ENCODE measurements around the gene FGF2.

DNA sequence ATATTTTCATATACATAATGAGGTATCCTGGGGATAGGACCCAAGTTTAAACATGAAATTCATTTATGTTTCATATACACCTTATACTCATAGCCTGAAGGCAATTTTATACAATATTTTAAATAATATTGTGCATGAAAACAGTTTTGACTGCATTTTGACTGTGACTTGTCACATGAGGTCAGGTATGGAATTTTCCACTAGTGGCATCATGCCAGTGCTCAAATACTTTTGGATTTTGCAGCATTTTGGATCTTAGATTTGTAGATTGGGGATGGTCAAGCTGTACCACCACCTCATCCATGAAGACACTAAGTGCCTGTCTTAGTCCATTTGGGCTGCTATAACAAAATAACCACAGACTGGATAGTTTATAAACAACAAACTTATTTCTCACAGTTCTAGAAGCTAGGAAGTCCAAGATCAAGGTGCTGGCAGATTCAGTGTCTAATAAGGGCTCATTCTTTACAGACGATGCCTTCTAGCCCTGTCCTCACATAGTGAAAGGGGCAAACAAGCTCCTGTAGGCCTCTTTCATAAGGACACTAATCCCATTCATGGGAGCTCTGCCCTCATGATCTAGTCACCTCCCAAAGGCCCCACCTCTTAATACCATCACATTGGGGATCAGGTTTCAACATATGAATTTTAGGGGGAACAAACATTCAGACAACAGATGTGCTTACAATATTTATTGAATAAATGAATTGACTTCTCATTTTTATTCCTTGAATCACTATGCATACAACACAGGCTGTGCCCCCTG is 86.4 kb downstream of the FGF2 start:
- no peak for TF ChIP-seq POLR2A (IDR thresholded peaks at IDR 0.05)
- TF ChIP-seq, protein P1, sequence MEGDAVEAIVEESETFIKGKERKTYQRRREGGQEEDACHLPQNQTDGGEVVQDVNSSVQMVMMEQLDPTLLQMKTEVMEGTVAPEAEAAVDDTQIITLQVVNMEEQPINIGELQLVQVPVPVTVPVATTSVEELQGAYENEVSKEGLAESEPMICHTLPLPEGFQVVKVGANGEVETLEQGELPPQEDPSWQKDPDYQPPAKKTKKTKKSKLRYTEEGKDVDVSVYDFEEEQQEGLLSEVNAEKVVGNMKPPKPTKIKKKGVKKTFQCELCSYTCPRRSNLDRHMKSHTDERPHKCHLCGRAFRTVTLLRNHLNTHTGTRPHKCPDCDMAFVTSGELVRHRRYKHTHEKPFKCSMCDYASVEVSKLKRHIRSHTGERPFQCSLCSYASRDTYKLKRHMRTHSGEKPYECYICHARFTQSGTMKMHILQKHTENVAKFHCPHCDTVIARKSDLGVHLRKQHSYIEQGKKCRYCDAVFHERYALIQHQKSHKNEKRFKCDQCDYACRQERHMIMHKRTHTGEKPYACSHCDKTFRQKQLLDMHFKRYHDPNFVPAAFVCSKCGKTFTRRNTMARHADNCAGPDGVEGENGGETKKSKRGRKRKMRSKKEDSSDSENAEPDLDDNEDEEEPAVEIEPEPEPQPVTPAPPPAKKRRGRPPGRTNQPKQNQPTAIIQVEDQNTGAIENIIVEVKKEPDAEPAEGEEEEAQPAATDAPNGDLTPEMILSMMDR (IDR thresholded peaks at IDR 0.05) = no peak
